ENCODE results near the gene KDM2B.

Gene KDM2B

DNA sequence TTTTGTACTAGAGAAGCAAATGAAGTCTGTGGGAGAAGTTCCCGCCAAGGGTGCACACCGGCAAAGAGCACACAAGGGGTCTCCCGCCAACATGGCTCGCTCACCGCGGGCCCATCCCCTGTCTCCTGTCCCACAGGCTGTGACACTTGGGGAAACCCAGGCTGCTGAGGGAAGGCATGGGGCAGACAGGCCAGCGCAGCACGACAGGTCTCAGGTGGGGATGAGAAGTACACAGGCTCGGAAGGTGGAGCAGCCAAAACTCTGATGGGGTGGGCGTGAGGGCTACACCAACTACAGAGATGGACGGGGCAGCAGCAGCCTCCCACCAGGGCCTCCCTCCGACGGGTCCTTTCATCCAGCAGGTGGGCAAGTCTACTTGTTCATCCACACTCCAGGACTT lies 116.5 kb downstream of the KDM2B start:
- peaks cover 10% of the 10 kb centered on the region for H3K27me3 ChIP-seq (ENCODE audit: control insufficient read depth, insufficient read depth, low read length, poor library complexity, severe bottlenecking)
- no peaks in the 10 kb centered on the region for H3K9me3 ChIP-seq (ENCODE audit: control insufficient read depth, low read length)
- 95% methylated on average over 13 of the region's 13 CpGs for WGBS, 2 experiments
- no peak overlapping the region for H3K27ac ChIP-seq (ENCODE audit: insufficient read depth, low read depth, low read length, poor library complexity, severe bottlenecking)
- H3K4me1 ChIP-seq (ENCODE audit: control insufficient read depth, insufficient read depth, low read length), result peaks cover 3% of the 10 kb centered on the region
- H3K36me3 ChIP-seq (ENCODE audit: control insufficient read depth, insufficient read depth, low read length), result no peaks in the 10 kb centered on the region
- H3K4me3 ChIP-seq (ENCODE audit: insufficient read depth, low read depth, low read length), result no peak overlapping the region

DNA sequence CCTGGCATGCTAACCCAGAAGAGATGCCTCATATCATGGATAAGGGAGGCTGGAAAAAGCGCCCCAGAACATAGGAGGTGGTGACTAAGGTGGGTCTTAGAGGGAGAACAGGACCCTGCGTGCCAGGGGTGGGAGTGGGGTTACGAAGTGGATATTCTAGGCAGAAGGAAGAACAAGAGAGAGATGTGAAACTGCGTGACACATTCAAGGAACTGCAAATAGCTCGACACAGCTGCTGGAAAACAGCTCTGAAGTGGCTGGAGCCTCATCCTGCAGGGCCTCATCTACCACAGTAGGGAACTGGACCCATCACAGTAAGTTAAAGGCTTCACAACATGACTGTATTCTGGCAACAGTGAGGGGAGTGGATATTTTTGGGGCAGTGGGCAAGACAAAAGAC lies 119.8 kb downstream of the KDM2B start:
- no peaks in the 10 kb centered on the region for H3K9me3 ChIP-seq (ENCODE audit: control insufficient read depth, low read length)
- no peaks in the 10 kb centered on the region for H3K36me3 ChIP-seq (ENCODE audit: control insufficient read depth, insufficient read depth, low read length)
- peaks cover 3% of the 10 kb centered on the region for H3K4me1 ChIP-seq (ENCODE audit: control insufficient read depth, insufficient read depth, low read length)
- WGBS, 2 experiments, result 93 to 94% methylated on average over 5 of the region's 5 CpGs
- H3K27me3 ChIP-seq (ENCODE audit: control insufficient read depth, insufficient read depth, low read length, poor library complexity, severe bottlenecking), result peaks cover 5% of the 10 kb centered on the region
- H3K4me3 ChIP-seq (ENCODE audit: insufficient read depth, low read depth, low read length), result no peak overlapping the region
- no peak overlapping the region for H3K27ac ChIP-seq (ENCODE audit: insufficient read depth, low read depth, low read length, poor library complexity, severe bottlenecking)

DNA sequence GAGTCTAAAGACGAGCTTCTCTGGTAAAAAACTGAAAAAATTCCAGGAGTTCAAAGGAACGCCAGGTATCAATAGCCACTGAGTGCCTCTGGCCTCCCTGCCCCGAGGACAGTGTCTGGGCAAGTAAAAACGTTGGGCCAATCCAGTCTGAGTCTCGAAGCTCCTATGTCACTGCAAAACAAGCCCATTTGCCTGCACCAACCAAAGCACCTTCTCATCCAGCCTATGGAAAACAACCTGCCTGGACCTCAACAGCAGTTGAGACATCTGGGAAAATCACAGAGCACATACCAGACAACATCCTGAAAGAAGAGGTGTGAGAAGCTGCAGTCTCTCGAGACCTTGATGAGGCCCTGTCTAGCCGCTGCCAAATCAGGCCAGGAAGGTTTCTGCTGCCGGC lies 124.3 kb downstream of the KDM2B start:
- H3K36me3 ChIP-seq (ENCODE audit: control insufficient read depth, insufficient read depth, low read length), result no peaks in the 10 kb centered on the region
- no peak overlapping the region for H3K27ac ChIP-seq (ENCODE audit: insufficient read depth, low read depth, low read length, poor library complexity, severe bottlenecking)
- WGBS, 2 experiments, result 92 to 93% methylated on average over 8 of the region's 8 CpGs
- H3K9me3 ChIP-seq (ENCODE audit: control insufficient read depth, low read length), result no peaks in the 10 kb centered on the region
- H3K4me3 ChIP-seq (ENCODE audit: insufficient read depth, low read depth, low read length), result no peak overlapping the region
- H3K4me1 ChIP-seq (ENCODE audit: control insufficient read depth, insufficient read depth, low read length), result peaks cover 3% of the 10 kb centered on the region
- H3K27me3 ChIP-seq (ENCODE audit: control insufficient read depth, insufficient read depth, low read length, poor library complexity, severe bottlenecking), result no peaks in the 10 kb centered on the region

DNA sequence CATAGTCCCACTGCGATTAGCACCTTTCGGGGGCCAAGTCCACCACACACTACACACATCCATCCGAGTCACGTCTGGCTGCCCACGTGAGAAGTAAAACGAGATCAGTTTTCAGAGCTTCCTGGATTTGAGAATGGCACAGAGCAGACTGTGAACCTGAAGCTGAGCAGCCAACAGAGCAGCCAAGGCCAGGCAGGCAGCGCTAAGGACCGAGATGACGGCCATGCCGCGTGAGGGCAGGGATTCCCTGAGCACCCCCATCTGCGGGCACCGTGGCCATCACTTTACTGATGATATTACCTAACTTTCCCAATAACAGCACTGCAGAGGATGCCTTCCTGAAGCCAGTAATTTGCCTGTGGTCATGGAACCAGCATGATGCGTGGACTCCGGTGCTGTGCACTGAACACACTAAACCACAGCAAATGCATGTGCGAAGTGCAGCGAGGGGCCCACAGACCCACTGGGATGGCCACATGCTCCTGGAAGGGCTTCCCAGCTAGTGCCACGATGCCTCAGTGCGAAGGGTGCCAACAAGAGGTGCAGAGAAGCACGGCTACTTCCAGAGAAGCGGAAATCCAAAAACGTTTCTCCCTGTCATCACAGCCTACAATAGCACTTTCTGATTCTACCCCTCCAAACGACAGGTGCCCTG lies 124.9 kb downstream of the KDM2B start:
- Histone ChIP-seq H3K27me3 (ENCODE audit: control insufficient read depth, insufficient read depth, low read length, poor library complexity, severe bottlenecking) (no peaks in the 10 kb centered on the region), H3K4me3 (ENCODE audit: insufficient read depth, low read depth, low read length) (no peak overlapping the region), H3K9me3 (ENCODE audit: control insufficient read depth, low read length) (no peaks in the 10 kb centered on the region), H3K36me3 (ENCODE audit: control insufficient read depth, insufficient read depth, low read length) (no peaks in the 10 kb centered on the region), H3K4me1 (ENCODE audit: control insufficient read depth, insufficient read depth, low read length) (peaks cover 3% of the 10 kb centered on the region), H3K27ac (ENCODE audit: insufficient read depth, low read depth, low read length, poor library complexity, severe bottlenecking) (no peak overlapping the region)
- WGBS, 2 experiments, result 91 to 93% methylated on average over 23 of the region's 23 CpGs

DNA sequence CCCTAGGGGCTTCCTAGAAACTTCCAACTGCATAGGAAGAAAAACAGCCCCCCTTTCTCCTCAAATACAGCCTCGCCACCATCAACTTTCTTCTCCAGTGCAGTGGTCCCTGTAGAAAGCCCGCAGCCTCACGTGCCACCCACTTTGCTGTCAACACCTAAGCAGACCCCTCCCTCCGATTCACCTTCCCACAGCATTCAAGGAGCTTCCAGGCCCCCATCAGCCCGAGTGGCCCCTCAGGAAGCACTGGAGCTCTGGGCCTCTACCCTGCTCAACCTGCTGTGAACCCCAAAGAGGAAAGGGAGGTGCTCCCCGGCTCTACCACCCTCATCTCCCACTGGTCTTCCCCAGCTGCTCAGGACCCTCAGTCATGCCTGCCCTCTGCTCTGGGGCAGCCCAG lies 125.9 kb downstream of the KDM2B start:
- Histone ChIP-seq H3K4me1 (ENCODE audit: control insufficient read depth, insufficient read depth, low read length) (peaks cover 3% of the 10 kb centered on the region), H3K27ac (ENCODE audit: insufficient read depth, low read depth, low read length, poor library complexity, severe bottlenecking) (no peak overlapping the region), H3K9me3 (ENCODE audit: control insufficient read depth, low read length) (no peaks in the 10 kb centered on the region), H3K27me3 (ENCODE audit: control insufficient read depth, insufficient read depth, low read length, poor library complexity, severe bottlenecking) (no peaks in the 10 kb centered on the region), H3K36me3 (ENCODE audit: control insufficient read depth, insufficient read depth, low read length) (no peaks in the 10 kb centered on the region), H3K4me3 (ENCODE audit: insufficient read depth, low read depth, low read length) (no peak overlapping the region)
- 93 to 94% methylated on average over 6 of the region's 6 CpGs for WGBS, 2 experiments

DNA sequence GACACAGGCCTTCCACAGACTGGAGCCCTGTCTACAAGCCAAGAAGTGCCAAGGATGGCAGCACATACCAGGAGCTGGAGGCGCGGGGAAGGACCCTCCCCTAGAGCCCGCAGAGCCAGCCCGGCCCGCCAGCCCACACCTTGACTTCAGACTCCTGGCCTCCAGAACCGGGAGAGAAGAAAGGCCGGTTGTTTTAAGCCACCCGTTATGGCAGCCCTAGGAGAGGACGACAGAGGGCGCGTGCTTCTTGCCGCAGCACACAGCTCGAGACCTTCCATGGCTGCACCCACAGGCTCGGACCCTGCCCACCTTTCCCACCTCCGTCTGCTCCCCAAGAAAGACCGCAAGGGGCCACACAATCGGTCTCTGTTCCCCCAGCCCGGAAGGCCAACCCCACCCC lies 127.2 kb downstream of the KDM2B start:
- 90 to 91% methylated on average over 18 of the region's 18 CpGs for WGBS, 2 experiments
- no peaks in the 10 kb centered on the region for H3K27me3 ChIP-seq (ENCODE audit: control insufficient read depth, insufficient read depth, low read length, poor library complexity, severe bottlenecking)
- H3K27ac ChIP-seq (ENCODE audit: insufficient read depth, low read depth, low read length, poor library complexity, severe bottlenecking), result no peak overlapping the region
- H3K4me3 ChIP-seq (ENCODE audit: insufficient read depth, low read depth, low read length), result no peak overlapping the region
- peaks cover 3% of the 10 kb centered on the region for H3K4me1 ChIP-seq (ENCODE audit: control insufficient read depth, insufficient read depth, low read length)
- H3K9me3 ChIP-seq (ENCODE audit: control insufficient read depth, low read length), result no peaks in the 10 kb centered on the region
- H3K36me3 ChIP-seq (ENCODE audit: control insufficient read depth, insufficient read depth, low read length), result no peaks in the 10 kb centered on the region

DNA sequence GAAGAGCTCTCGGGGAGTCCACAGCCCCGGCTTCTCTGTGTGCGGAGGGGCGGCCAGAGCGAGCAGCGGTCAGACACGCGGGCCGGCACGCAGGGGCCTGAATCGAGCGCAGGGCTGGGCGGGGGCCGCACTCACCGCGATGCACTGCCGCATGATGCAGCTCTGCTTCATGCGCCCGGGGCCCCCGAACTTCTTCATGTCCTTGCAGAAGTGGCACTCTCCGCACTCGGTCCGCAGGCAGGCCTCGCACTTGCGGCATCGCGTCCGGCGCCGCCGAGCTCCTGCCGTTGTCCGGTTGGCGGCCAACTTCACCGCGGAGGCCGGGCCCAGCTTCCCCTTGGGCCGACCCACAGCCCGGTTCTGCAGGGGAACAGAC lies 127.8 kb downstream of the KDM2B start:
- Histone ChIP-seq H3K27ac (ENCODE audit: insufficient read depth, low read depth, low read length, poor library complexity, severe bottlenecking) (no peak overlapping the region), H3K4me1 (ENCODE audit: control insufficient read depth, insufficient read depth, low read length) (peaks cover 3% of the 10 kb centered on the region), H3K9me3 (ENCODE audit: control insufficient read depth, low read length) (no peaks in the 10 kb centered on the region), H3K27me3 (ENCODE audit: control insufficient read depth, insufficient read depth, low read length, poor library complexity, severe bottlenecking) (no peaks in the 10 kb centered on the region), H3K4me3 (ENCODE audit: insufficient read depth, low read depth, low read length) (no peak overlapping the region), H3K36me3 (ENCODE audit: control insufficient read depth, insufficient read depth, low read length) (no peaks in the 10 kb centered on the region)
- WGBS, 2 experiments, result 96 to 97% methylated on average over 39 of the region's 39 CpGs

DNA sequence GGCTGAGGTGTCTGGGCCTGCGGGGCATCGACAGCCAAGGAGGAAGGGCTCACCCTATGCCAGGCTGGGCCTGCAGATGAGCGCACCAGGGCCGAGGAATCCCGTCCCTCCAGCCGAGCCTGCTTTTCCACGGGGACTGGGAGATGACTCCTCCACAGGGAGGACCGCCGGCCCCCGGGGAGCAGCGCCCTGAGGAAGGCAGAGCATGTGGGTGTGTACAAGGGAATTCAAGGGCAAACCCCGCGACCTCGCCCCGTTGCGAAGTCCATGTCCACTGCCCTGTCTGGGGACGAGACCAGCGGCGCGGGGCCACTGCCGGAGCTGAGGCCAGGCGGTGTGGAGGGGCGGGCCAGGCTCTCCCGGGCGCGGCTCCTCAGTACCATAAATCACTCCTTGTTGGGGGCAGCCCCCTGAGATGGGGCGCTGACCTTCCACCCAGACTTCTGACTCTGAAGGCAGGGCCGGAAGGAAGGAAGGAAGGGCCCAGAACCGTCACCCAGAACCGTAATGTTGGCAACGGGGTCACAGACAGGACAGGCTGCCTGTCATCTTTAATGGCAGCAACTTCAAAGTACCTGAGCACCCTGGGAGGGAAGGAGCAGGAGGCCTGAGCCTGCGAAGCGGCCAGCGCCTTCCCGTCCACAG lies 128.4 kb downstream of the KDM2B start:
- Histone ChIP-seq H3K4me3 (ENCODE audit: insufficient read depth, low read depth, low read length) (no peak overlapping the region), H3K36me3 (ENCODE audit: control insufficient read depth, insufficient read depth, low read length) (no peaks in the 10 kb centered on the region), H3K27ac (ENCODE audit: insufficient read depth, low read depth, low read length, poor library complexity, severe bottlenecking) (no peak overlapping the region), H3K4me1 (ENCODE audit: control insufficient read depth, insufficient read depth, low read length) (peaks cover 3% of the 10 kb centered on the region), H3K9me3 (ENCODE audit: control insufficient read depth, low read length) (no peaks in the 10 kb centered on the region), H3K27me3 (ENCODE audit: control insufficient read depth, insufficient read depth, low read length, poor library complexity, severe bottlenecking) (no peaks in the 10 kb centered on the region)
- 96% methylated on average over 35 of the region's 35 CpGs for WGBS, 2 experiments

DNA sequence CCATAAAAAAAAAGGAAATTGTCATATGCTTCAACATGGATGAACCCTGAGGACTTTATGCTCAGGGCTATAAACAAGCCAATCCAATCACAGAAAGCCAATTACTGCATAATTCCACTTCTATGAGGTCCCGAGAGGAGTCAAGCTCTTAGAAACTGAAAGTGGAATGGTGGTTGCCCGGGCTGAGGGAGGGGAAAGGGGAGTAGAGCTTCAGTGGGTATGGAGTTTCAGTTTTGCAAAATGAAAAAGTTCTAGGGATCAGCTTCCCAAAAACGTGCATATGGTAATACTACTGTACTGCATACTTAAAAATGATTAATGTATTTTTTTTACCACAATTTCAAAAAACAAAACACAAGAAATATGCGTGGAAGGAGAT lies 128.9 kb downstream of the KDM2B start:
- Histone ChIP-seq H3K4me1 (ENCODE audit: control insufficient read depth, insufficient read depth, low read length) (peaks cover 3% of the 10 kb centered on the region), H3K4me3 (ENCODE audit: insufficient read depth, low read depth, low read length) (no peak overlapping the region), H3K36me3 (ENCODE audit: control insufficient read depth, insufficient read depth, low read length) (no peaks in the 10 kb centered on the region), H3K27me3 (ENCODE audit: control insufficient read depth, insufficient read depth, low read length, poor library complexity, severe bottlenecking) (no peaks in the 10 kb centered on the region), H3K27ac (ENCODE audit: insufficient read depth, low read depth, low read length, poor library complexity, severe bottlenecking) (no peak overlapping the region), H3K9me3 (ENCODE audit: control insufficient read depth, low read length) (no peaks in the 10 kb centered on the region)
- 96 to 99% methylated on average over 3 of the region's 4 CpGs for WGBS, 2 experiments

DNA sequence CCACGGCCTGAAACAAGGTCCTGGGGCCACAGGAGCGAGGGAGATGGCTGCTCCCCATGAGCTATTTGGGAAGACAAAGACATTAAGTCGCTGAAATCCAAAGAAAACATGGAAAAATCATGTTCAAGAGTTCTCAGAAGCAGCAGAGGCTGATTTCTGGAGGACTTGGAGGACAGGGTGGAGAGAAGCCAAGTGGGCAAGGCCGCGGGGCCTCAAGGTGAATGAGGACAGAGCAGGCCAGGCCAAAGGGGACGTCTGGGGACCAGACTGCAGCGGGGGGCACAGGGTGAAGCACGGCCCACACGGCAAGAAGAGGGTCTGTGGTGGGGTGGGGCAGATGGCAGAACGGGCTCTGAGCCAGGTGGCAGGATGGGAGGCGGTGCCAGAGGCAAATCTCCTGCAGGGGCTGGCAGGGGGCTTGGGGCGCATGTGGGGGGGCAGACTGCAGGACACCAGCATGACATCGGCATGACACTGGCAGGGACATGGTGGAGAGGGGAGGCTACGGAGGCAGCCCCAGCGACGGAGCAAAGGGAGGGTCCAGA lies 132.0 kb downstream of the KDM2B start:
- WGBS, 2 experiments, result 92 to 93% methylated on average over 16 of the region's 16 CpGs
- Histone ChIP-seq H3K27me3 (ENCODE audit: control insufficient read depth, insufficient read depth, low read length, poor library complexity, severe bottlenecking) (no peaks in the 10 kb centered on the region), H3K4me3 (ENCODE audit: insufficient read depth, low read depth, low read length) (no peak overlapping the region), H3K27ac (ENCODE audit: insufficient read depth, low read depth, low read length, poor library complexity, severe bottlenecking) (no peak overlapping the region), H3K9me3 (ENCODE audit: control insufficient read depth, low read length) (no peaks in the 10 kb centered on the region), H3K36me3 (ENCODE audit: control insufficient read depth, insufficient read depth, low read length) (no peaks in the 10 kb centered on the region), H3K4me1 (ENCODE audit: control insufficient read depth, insufficient read depth, low read length) (no peaks in the 10 kb centered on the region)
